GM12872 (cell line): ENCODE measurements around the gene MID1.

Source experiments
- TF ChIP-seq, protein P1 (sequence below): IDR thresholded peaks from 3 replicates; pipeline ENCODE4 v1.5.1; 2011; ENCODE audit warnings: low read depth, mild to moderate bottlenecking, low read length, moderate library complexity; ENCODE audit not compliant: insufficient read depth

Gene MID1

DNA sequence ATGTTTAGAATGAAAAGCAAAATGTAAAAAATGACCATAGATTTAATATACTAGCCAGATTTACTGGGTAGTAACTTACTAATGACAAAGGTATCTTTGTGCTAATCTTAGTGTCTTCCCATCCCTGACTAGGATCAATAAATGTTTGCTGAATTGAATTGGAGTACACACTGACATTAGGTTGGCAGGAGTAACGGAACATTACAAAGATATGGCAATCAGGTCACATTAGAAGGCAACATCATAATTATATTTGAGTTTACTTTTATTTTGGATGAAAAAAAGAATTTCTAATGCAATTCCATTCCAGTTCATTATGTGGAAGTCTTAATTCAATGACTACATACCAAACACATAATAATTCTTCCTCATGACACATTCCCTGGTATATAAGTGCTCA, 77.8 kb downstream of the MID1 start:
- TF ChIP-seq, protein P1, sequence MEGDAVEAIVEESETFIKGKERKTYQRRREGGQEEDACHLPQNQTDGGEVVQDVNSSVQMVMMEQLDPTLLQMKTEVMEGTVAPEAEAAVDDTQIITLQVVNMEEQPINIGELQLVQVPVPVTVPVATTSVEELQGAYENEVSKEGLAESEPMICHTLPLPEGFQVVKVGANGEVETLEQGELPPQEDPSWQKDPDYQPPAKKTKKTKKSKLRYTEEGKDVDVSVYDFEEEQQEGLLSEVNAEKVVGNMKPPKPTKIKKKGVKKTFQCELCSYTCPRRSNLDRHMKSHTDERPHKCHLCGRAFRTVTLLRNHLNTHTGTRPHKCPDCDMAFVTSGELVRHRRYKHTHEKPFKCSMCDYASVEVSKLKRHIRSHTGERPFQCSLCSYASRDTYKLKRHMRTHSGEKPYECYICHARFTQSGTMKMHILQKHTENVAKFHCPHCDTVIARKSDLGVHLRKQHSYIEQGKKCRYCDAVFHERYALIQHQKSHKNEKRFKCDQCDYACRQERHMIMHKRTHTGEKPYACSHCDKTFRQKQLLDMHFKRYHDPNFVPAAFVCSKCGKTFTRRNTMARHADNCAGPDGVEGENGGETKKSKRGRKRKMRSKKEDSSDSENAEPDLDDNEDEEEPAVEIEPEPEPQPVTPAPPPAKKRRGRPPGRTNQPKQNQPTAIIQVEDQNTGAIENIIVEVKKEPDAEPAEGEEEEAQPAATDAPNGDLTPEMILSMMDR: no peak

DNA sequence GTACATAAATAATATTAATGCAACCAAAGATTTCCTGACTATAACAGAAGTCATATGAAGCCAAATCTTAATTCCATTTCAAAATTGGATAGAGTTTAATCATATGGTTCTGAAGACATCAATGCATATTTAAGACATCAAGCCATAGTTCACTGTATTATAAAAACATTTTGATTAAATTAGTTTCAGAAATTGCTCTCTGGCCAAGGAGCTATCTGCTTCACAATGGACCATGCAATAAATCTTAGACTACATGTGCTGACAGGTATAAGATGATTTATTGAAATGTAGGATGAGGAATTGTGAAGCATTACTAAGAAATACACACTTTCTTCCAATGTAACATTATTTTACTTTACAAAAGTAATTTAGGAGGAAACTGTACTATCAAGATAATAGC, 81.6 kb downstream of the MID1 start:
- TF ChIP-seq, protein P1: no peak

DNA sequence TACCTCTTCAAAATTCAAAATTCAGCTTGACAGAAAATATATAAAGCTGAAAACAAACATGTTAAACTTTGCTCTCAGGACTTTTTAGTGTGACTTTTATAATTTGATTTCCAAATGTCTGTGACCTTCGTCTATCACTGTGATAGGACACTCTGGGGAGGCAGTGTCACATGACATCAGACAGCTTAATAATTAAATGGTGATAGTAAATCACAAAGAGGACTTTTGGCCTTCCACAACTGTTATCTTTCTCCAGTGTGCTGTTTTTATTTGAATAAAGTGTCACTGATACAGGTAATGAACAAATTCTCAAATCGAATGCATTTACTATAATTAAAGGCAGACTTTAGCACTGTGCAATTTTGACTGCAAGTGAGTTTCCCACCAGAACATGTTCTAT, 83.1 kb downstream of the MID1 start:
- TF ChIP-seq, protein P1: no peak

DNA sequence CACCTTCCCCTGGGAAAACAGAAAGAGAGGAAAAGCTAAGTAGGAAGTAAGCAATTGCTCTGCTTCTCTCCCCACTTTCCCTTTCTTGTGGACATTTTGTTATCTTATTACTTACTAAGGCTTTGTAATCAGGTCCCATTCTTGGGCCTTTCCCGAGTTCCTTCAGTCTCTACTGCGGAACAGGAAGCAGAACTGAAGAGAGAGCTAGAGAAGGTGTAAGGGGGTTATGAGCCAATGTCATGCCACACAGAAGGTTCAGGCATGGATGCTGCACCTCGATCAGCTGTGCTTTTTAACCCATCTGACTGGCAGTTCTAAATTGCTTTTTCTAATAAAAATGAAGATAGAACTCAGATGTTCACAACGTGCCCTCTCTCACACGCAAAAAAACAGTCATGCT, 83.6 kb downstream of the MID1 start:
- TF ChIP-seq, protein P1: no peak

DNA sequence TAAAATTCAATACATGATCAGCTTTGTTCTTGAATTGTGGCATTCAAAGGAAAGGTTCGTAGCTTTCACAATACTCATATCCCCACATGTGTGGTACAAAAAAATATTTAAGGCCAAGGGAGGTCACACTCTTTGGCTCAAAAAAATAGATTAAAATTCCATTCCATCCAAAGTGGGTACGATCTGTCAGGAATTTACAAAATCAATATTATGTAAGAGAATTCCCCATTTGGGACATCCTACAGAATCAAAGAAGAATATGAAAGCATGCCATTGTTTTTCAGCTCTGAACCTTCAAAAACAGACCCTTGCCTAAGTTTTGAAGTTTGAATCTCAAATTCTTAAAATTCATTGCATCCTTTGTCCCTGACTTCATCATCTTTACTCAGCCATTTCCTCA, 85.8 kb downstream of the MID1 start:
- TF ChIP-seq, protein P1: no peak

DNA sequence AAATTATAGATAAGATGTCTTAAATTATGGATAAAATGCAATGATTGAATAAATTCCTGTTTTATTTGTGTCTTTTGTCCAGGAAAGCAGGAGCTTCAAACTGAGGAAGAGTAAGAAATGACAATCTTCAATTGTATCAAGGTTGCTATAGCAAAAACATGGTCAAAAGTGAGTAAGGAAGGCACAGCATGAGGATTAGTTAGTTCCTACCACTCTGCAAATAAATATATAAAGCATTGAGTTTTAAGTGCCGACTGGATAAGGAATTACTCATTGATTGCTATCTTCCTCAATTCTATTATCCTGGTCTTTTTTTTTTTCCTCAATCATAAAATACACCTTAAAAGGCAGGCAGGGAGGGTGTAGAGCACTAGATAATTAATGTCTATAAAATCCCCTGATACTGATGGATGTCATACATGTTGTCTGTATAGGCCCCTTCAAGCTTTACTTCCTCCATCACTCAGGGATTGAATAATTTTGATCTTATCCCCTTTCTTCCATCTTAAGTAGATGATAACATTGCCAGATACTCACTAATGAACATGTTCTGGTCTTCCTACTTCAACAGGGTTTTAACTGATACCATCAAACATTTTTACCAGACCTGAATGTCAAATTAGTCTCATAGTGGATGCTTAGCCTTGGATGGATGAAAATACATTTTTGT, 86.6 kb downstream of the MID1 start:
- TF ChIP-seq, protein P1: no peak

DNA sequence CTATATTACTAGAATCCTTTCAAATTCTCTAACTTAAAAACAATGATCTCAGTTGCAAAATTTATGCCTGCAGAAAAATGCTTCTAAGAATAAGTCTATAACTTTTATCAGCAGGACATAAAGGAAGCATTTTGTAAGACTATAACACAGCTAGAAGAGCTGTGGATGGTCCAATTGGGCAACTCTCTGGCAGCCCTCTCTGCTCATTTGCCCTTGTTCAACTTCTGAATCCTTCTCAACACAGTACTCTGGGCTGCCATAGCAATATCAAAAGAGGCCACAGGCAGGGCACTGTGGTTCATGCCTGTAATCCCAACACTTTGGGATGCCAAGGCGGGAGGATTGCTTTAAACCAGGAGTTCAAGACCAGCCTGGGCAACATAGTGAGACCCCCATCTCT, 88.5 kb downstream of the MID1 start:
- TF ChIP-seq, protein P1: no peak
